K562 (cell line): ENCODE results near the gene CARD10. TPM values are rescaled to one million over a fixed set of nuclear protein-coding genes. Genes with fewer than 3 reads are reported as not detected.

Experiments used
- BMI1 ChIP-seq: fragments of 150-350 bp; IDR thresholded peaks from 2 replicates; pipeline ENCODE4 v1.6.1; 2014; ENCODE audit warnings: low read length
- CCNT2 ChIP-seq: IDR thresholded peaks from 2 replicates; pipeline ENCODE4 v1.6.1; 2011; ENCODE audit warnings: borderline replicate concordance, low read depth, mild to moderate bottlenecking, moderate library complexity, mixed read lengths, low read length; ENCODE audit not compliant: insufficient read length; ENCODE audit errors: extremely low read depth
- ETV6 ChIP-seq, 3 experiments: fragments of 150-350 bp in 1 of 3; sonication (generic) in 1 of 3; formaldehyde crosslinking in 1 of 3; IDR thresholded peaks; 2 replicates each; pipeline versions ENCODE4 v1.6.1 to v1.8.0; 2014 to 2022; ENCODE audit warnings: borderline replicate concordance in 2 of 3, low read depth in 2 of 3, antibody characterized with exemption in 1 of 3, low read length in 1 of 3, mild to moderate bottlenecking in 1 of 3, missing genetic modification reagents in 1 of 3
- FOXJ3 ChIP-seq: sonication (generic); formaldehyde crosslinking; IDR thresholded peaks from 2 replicates; pipeline ENCODE4 v1.4.0; 2020; ENCODE audit warnings: mild to moderate bottlenecking, missing genetic modification reagents
- FOXO4 ChIP-seq: fragments of 450-650 bp; formaldehyde crosslinking; IDR thresholded peaks from 2 replicates; pipeline ENCODE4 v1.4.0; 2020; ENCODE audit warnings: mild to moderate bottlenecking, moderate library complexity
- HDAC1 ChIP-seq, 2 experiments: fragments of 450-650 bp; IDR thresholded peaks; 2 replicates each; pipeline ENCODE4 v1.6.1; 2016 to 2017; ENCODE audit warnings: inconsistent platforms in 1 of 2, mild to moderate bottlenecking in 1 of 2, moderate library complexity in 1 of 2
- HSF4 ChIP-seq: fragments of 250-450 bp; sonication (Bioruptor Pico); IDR thresholded peaks from 2 replicates; pipeline ENCODE4 v2.1.2; 2022; ENCODE audit warnings: mild to moderate bottlenecking, moderate library complexity, borderline replicate concordance
- MECOM ChIP-seq: fragments of 250-450 bp; sonication (Bioruptor Pico); IDR thresholded peaks from 2 replicates; pipeline ENCODE4 v1.8.0; 2022; ENCODE audit warnings: inconsistent platforms
- NONO ChIP-seq, 2 experiments: fragments of 200-400 bp in 1 of 2; fragments of 450-650 bp in 1 of 2; formaldehyde crosslinking in 1 of 2; IDR thresholded peaks; 2 replicates each; pipeline ENCODE4 v1.6.1; 2017; ENCODE audit warnings: low read depth in 2 of 2, mild to moderate bottlenecking in 2 of 2, moderate library complexity in 2 of 2, low read length in 1 of 2
- NR2C1 ChIP-seq, 2 experiments: fragments of 450-650 bp; IDR thresholded peaks; 2 replicates each; pipeline ENCODE4 v1.6.1; 2017; ENCODE audit warnings: mild to moderate bottlenecking in 2 of 2, antibody characterized with exemption in 1 of 2, inconsistent platforms in 1 of 2, missing compliant biosample characterization in 1 of 2, missing genetic modification characterization in 1 of 2
- SMAD1 ChIP-seq: fragments of 150-350 bp; IDR thresholded peaks from 2 replicates; pipeline ENCODE4 v1.6.1; 2014; ENCODE audit warnings: low read length, low read depth; ENCODE audit not compliant: partially characterized antibody
- SNAPC5 ChIP-seq: fragments of 250-450 bp; sonication (Bioruptor Pico); IDR thresholded peaks from 2 replicates; pipeline ENCODE4 v1.8.0; 2021; ENCODE audit warnings: moderate library complexity, mild to moderate bottlenecking, inconsistent platforms
- YY1 ChIP-seq, 3 experiments: IDR thresholded peaks; 2 replicates each; pipeline ENCODE4 v1.6.1; 2011; ENCODE audit warnings: low read length in 2 of 3, mild to moderate bottlenecking in 2 of 3, moderate library complexity in 2 of 3, borderline replicate concordance in 1 of 3, control low read depth in 1 of 3, low read depth in 1 of 3; ENCODE audit not compliant: insufficient read depth in 3 of 3, insufficient replicate concordance in 2 of 3, control insufficient read depth in 1 of 3, insufficient read length in 1 of 3; ENCODE audit errors: extremely low read depth in 1 of 3
- ZNF140 ChIP-seq: fragments of 250-450 bp; sonication (Bioruptor Pico); IDR thresholded peaks from 2 replicates; pipeline ENCODE4 v1.8.0; 2021; ENCODE audit warnings: moderate library complexity, mild to moderate bottlenecking, inconsistent platforms
- ZNF395 ChIP-seq: fragments of 200-800 bp; sonication (Bioruptor generic); IDR thresholded peaks from 2 replicates; pipeline ENCODE4 v1.6.1; 2017; ENCODE audit warnings: missing genetic modification characterization, missing compliant biosample characterization
- ZNF41 ChIP-seq: fragments of 250-450 bp; sonication (Bioruptor Pico); conservative IDR thresholded peaks from 2 replicates; pipeline ENCODE4 v1.4.0; 2020; ENCODE audit warnings: mild to moderate bottlenecking
- ZNF766 ChIP-seq: fragments of 200-800 bp; sonication (Bioruptor generic); conservative IDR thresholded peaks from 2 replicates; pipeline ENCODE4 v1.6.1; 2016; ENCODE audit warnings: missing genetic modification characterization, missing compliant biosample characterization
- polyA plus RNA-seq, 8 experiments: library from polyadenylated mRNA; depleted of rRNA in 4 of 8; stranded (reverse) in 5 of 8; unstranded in 3 of 8; fragments of >200 nt; fragmentation: Nextera tagmentation in 2 of 8; fragmentation: Illumina TruSeq in 1 of 8; extraction: Ambion mirVana in 2 of 8; extraction: Trizol in 1 of 8; gene quantifications; 2 replicates each; pipeline versions ENCODE4 v1.2.1 to v1.2.3, GENCODE V29; 2011 to 2014; ENCODE audit warnings: inconsistent platforms in 1 of 8, missing spikeins in 1 of 8
- total RNA-seq, 7 experiments: library from RNA; depleted of rRNA in 6 of 7; stranded (reverse); fragments of >200 nt in 6 of 7; fragmentation: Illumina TruSeq in 2 of 7; extraction: Trizol in 2 of 7; gene quantifications; 2 replicates each; pipeline versions ENCODE4 v1.2.1 to v1.2.3, GENCODE V29; 2011 to 2021; ENCODE audit warnings: low replicate concordance in 1 of 7

CARD10 gene
- total and polyA plus RNA-seq, 9 of the 15 experiments (the other 6 are each of a cell fraction or from before 2014, with no cell fraction given) = 0.13 to 5.8 (median 1.6) TPM

- TF ChIP-seq SNAPC5 = no peak
- no peak for TF ChIP-seq HSF4
- no peak for TF ChIP-seq FOXJ3
- peak in 1 of 3 experiments; percentile 32 for TF ChIP-seq YY1 (IDR thresholded peaks at IDR 0.05; ENCODE audit: borderline replicate concordance in 1 of 3, control insufficient read depth in 1 of 3, extremely low read depth in 1 of 3, insufficient read depth in 3 of 3, insufficient read length in 1 of 3, insufficient replicate concordance in 2 of 3, low read depth in 1 of 3, low read length in 2 of 3)
- peak; percentile 98 for TF ChIP-seq MECOM
- peak; percentile 97 for TF ChIP-seq CCNT2
- TF ChIP-seq ZNF41 = no peak
- peak; percentile 88; the same call in 1 of the 2 replicates for TF ChIP-seq ZNF395
- peak in 1 of 2 experiments; percentile 94; a peak in 2 of 4 replicates for TF ChIP-seq NONO (IDR thresholded peaks at IDR 0.05; ENCODE audit: low read depth in 2 of 2, low read length in 1 of 2)
- no peak for TF ChIP-seq ETV6 (IDR thresholded peaks at IDR 0.05; ENCODE audit: borderline replicate concordance in 1 of 2, low read depth in 2 of 2, low read length in 1 of 2)
- TF ChIP-seq ETV6 (CRISPR knock-in tag; IDR thresholded peaks at IDR 0.05; ENCODE audit: borderline replicate concordance) = no peak
- peak; percentile 81 for TF ChIP-seq SMAD1
- TF ChIP-seq BMI1 = no peak
- no peak for TF ChIP-seq ZNF140
- TF ChIP-seq NR2C1 (IDR thresholded peaks at IDR 0.05) = peak; percentile 26; the same call in 1 of the 2 replicates
- 0 out of 2 replicates have a peak, but pooled peaks have one; percentile 46 for TF ChIP-seq NR2C1 (tag; IDR thresholded peaks at IDR 0.05)
- TF ChIP-seq ZNF766 (CRISPR knock-in tag) = peak; percentile 85
- no peak for TF ChIP-seq FOXO4 (CRISPR knock-in tag)
- TF ChIP-seq HDAC1 (IDR thresholded peaks at IDR 0.05) = peak in 1 of 2 experiments; percentile 94; a peak in 2 of 4 replicates
These were observed 33.4 kb upstream of the CARD10 start (continued) for GRCh38 chr22:37552524-37553163.
